ENCODE data around the gene MAP2K4. TPM values are rescaled to one million over a fixed set of nuclear protein-coding genes. Genes with fewer than 3 reads are reported as not detected.

MAP2K4 gene
- total and polyA plus RNA-seq, 2 of the 8 experiments (the other 6 are each of a cell fraction or from before 2014, with no cell fraction given) = 14.2 to 37.3 TPM

GRCh38 chr17:11979795-11980194 lies 40.9 kb upstream of the MAP2K4 start:
- H3K14ac ChIP-seq (ENCODE audit: insufficient read length) = no peak overlapping the region
- no peak overlapping the region for H2BK5ac ChIP-seq (ENCODE audit: low read depth, low read length)
- TF ChIP-seq RNF2 (IDR thresholded peaks at IDR 0.05; ENCODE audit: borderline replicate concordance, low read depth, low read length, missing control alignments, poor library complexity, severe bottlenecking) (no peak), TBP (IDR thresholded peaks at IDR 0.05; ENCODE audit: low read depth, low read length) (no peak), SP4 (IDR thresholded peaks at IDR 0.05; ENCODE audit: low read length) (no peak), MAFK (IDR thresholded peaks at IDR 0.05; ENCODE audit: low read depth, low read length) (peak; percentile 83), SIN3A (conservative IDR thresholded peaks at IDR 0.05 in 1 of 2, IDR thresholded peaks at IDR 0.05 in 1 of 2; ENCODE audit: low read depth in 1 of 2, low read length in 2 of 2) (no peak)
- WGBS, 2 experiments (ENCODE audit: extremely low coverage in 1 of 2, insufficient coverage in 1 of 2, insufficient read length in 1 of 2, insufficient replicate concordance in 2 of 2, low coverage in 1 of 2, low lambda C conversion rate in 2 of 2, missing lambda C conversion rate in 1 of 2) = 93% methylated on average over 3 of the region's 3 CpGs; no CpG with 5 or more reads in 1 of the 2 experiments
- no peak overlapping the region for H2AFZ ChIP-seq (ENCODE audit: low read length)
- H2BK15ac ChIP-seq (ENCODE audit: low read length) = no peak overlapping the region
- H3K79me1 ChIP-seq (ENCODE audit: low read depth, low read length) = no peaks in the 10 kb centered on the region
- no peak overlapping the region for H4K8ac ChIP-seq (ENCODE audit: extremely low read depth, insufficient read depth, low read length)
- H3K79me2 ChIP-seq (ENCODE audit: control insufficient read depth in 1 of 2, insufficient read depth in 2 of 2, low read length in 2 of 2) = no peaks in the 10 kb centered on the region
- no peak overlapping the region for H4K91ac ChIP-seq (replicated peaks; ENCODE audit: insufficient read length, low read length)
- no peak overlapping the region for H2AK5ac ChIP-seq (ENCODE audit: low read depth, low read length)
- CTCF ChIA-PET (ENCODE audit: partially characterized antibody) = interaction anchor here (0.7 to 2.4 kb wide), 6 partner anchors 9 to 108 kb away, joined by 3 to 10 read pairs (median 4); no protein-coding TSS in a partner anchor
- H2BK20ac ChIP-seq (ENCODE audit: low read length) = no peak overlapping the region
- H3K36me3 ChIP-seq (ENCODE audit: control insufficient read depth in 2 of 4, insufficient read depth in 4 of 4, low read length in 3 of 4) = peaks cover 0 to 24% (median 8%) of the 10 kb centered on the region in 4 experiments; a peak in 5 of 8 replicates
- no peak overlapping the region for H3K18ac ChIP-seq (ENCODE audit: extremely low read depth, low read length)
- no peak overlapping the region for H3K27ac ChIP-seq (ENCODE audit: low read depth, low read length)
- H3K23ac ChIP-seq (ENCODE audit: insufficient read length) = no peak overlapping the region
- no peak overlapping the region for H2BK12ac ChIP-seq (ENCODE audit: low read depth, low read length)
- no peak overlapping the region for H3K4ac ChIP-seq (replicated peaks; ENCODE audit: insufficient read length, low read depth, low read length)
- no peaks in the 10 kb centered on the region; a peak in 1 of 7 replicates for H3K4me1 ChIP-seq (replicated peaks in 1 of 4; ENCODE audit: control insufficient read depth in 3 of 4, insufficient read depth in 4 of 4, low read length in 3 of 4)
- no peaks in the 10 kb centered on the region for H3K9me3 ChIP-seq (ENCODE audit: insufficient read depth in 2 of 2, low read depth in 1 of 2, low read length in 1 of 2)
- FAIRE-seq (no peak), DNase-seq (ENCODE audit: low read depth in 1 of 2, low spot score in 2 of 2) (no peak)
- no peak overlapping the region for H3K4me3 ChIP-seq (ENCODE audit: extremely low read depth in 1 of 4, insufficient read depth in 2 of 4, low read depth in 3 of 4, low read length in 4 of 4)
- H3K4me2 ChIP-seq (ENCODE audit: insufficient read depth in 1 of 2, low read depth in 2 of 2, low read length in 2 of 2) = no peak overlapping the region
- POLR2A ChIA-PET (ENCODE audit: partially characterized antibody) = interaction anchor here (1.8 kb wide), 1 partner anchor 17 kb away, joined by 4 read pairs; the partner anchor contains the start of gene ZNF18
- H3K23me2 ChIP-seq (ENCODE audit: low read depth, low read length) = no peaks in the 10 kb centered on the region
- H2BK120ac ChIP-seq (replicated peaks; ENCODE audit: low read depth, low read length) = no peak overlapping the region
- H3K27me3 ChIP-seq (replicated peaks in 1 of 4; ENCODE audit: control insufficient read depth in 3 of 4, extremely low read depth in 1 of 4, insufficient read depth in 3 of 4, low read length in 3 of 4) = no peaks in the 10 kb centered on the region
- no peak overlapping the region for H3K56ac ChIP-seq (replicated peaks; ENCODE audit: insufficient read length, low read depth, low read length)
- H4K20me1 ChIP-seq (replicated peaks in 1 of 2; ENCODE audit: control insufficient read depth in 1 of 2, insufficient read depth in 2 of 2, low read length in 2 of 2) = no peaks in the 10 kb centered on the region
- H3K9ac ChIP-seq (replicated peaks in 1 of 4; ENCODE audit: extremely low read depth in 1 of 4, low read depth in 3 of 4, low read length in 3 of 4) = no peak overlapping the region
- H4K5ac ChIP-seq (ENCODE audit: insufficient read length, low read depth, low read length) = no peak overlapping the region
